HK-2 (cell line): Measurements from ENCODE around the gene ARMH4.

Experiments
- DNase-seq: peaks from one replicate; pipeline ENCODE4 v3.0.0-alpha.2; 2018; ENCODE audit not compliant: unreplicated experiment

The ARMH4 gene

DNA sequence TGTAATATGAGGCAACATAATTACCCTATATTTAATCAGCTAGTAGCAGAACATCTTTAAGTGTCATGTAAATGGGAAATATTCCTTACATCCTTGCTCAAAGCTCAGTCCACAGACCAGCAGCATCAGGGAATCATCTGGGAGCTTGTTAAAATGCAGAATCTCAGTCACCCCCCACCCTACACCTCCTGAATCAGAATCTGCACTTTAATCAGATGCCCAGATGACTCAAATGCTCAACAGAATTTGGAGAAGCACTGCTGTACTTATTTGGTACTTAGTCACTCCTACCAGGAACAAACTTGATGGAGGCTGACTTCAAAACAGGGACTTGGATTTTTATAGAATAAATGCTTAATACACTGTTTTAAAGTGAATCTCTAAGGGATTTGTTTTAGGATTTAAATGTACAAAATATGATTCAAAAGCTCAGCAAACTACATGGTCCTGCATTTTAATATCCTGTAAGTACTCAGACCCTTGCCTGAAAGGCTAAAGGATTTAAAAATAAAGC is 96.5 kb downstream of the ARMH4 start:
- no peak for DNase-seq

DNA sequence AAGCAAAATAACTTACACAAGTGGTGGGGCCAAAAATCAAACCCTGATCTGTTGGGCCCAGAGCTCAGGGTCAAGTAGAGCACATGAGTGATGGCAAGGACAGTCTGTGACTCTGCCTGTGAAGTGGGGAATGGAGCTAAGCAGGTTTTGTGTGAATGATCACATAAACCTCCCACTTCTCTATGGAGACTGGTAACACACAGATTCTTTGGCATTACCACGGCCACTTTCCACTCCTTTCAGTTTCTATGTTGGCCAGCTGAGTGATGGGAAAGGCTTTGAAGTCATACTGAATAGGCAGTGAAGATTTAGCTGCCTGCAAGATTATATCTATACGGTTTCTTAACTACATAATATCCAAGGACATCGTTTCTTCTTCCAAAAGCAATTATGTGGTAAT is 97.9 kb downstream of the ARMH4 start:
- DNase-seq, result no peak

DNA sequence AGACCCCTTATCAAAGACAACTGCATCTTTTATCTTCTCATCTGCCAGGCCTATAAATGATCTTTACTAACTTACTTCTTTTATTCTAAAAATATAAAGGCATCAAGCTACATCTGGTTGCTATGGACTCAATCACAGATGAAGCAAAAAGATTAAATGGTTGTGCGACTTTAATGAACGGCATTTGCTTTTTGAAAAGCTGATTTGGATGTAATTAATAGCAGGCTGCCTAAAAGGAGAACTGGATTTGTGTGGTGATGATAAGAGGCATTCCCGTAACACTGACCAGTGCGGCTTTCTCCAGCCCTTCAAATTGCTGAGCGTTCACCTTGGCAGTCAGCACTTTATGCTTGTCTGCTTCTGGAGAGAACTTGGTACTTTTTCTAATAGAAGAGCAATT is 103.8 kb downstream of the ARMH4 start:
- no peak for DNase-seq

DNA sequence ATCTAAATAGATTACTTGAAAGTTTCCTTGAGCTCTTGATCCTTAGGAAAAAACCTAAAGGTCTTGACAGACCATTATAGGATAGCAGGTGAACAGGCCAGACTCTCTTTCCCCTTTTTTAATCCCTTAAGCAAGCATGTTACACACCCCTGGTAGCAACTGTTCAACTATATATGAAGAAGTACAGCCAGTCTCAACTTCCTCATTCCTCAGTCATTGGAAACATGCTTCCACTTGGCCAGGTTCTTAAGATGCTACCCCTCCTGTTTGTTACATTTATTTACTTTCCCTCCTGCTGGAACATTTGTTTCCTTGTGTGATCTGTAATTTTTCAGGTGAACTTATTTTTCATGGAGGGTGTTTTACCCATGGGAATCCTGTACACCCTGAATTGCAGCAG is 124.1 kb downstream of the ARMH4 start:
- no peak for DNase-seq

DNA sequence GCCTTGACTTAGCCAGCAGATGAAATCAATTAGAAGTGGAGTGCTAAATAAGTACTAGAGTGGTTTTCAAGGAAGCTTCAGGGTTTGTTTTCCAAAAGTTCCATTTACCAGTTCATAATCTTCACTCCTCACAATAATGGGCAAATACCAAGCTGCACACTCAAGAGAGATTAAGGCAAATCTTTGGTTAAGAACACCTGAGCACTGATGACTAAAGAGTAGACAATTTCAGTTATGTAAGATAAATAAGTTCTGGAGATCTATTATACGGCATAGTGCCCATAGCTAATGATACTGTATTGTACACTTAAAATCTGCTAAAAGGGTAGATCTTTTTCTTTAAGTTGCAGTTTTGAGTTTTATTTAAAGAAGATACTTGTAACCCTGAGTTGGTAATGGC is 125.0 kb downstream of the ARMH4 start:
- DNase-seq, result no peak

DNA sequence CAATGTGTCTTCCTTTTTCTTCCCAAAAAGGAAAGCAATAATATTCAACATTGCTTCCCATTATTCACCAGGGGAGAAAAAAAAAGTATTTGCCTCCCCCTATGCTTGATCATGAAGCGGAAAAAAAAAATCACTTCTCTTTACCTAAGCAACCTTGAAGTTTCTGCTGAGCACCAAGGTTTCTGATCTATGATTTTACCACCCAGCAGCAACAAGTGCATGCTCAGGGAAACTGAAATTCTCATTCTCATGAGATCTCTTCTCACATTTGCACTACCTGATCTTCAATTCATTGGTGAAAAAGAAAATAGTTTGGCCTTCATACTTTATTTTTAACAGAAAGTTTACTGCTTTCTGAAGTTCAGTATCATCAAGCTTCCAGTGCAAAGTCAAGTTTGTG is 125.8 kb downstream of the ARMH4 start:
- no peak for DNase-seq

DNA sequence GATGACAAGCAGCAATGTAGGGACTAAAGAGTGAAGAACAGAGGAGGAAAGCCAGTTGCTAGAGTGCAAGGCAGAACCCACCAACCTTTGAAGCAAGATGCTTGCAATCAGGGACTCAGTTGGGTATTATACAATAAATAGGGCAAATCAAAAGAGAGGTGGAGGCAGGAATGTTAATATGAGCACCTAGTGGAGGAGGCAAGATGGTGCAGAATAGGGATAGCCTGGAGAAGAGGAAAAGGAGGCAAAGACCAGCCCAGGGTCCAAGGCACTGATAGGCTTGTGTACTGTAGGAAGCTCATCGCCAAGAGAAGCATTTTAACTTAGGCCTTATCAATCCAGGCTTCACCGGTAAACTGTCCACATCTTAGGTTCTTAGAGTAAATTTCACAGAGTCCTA is 137.2 kb downstream of the ARMH4 start:
- DNase-seq, result no peak

DNA sequence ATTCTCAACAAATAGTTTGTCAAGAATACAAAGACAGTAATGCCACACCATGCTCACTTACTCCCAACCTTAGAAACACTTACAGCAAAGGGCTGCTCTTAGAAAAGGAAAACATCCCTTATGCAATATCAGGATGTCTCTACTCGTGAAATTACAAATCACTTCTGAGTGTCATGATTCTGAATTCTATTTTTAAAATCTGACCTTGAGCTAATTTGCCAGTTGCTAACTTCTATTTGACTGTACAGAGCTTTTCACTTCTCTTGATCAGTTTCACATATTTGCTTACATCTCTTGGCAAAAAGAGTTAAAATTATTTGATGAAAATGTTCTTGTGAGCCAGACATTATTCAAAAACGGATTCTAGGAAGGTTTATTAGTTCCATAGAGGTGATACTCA is 149.4 kb downstream of the ARMH4 start:
- DNase-seq, result no peak

DNA sequence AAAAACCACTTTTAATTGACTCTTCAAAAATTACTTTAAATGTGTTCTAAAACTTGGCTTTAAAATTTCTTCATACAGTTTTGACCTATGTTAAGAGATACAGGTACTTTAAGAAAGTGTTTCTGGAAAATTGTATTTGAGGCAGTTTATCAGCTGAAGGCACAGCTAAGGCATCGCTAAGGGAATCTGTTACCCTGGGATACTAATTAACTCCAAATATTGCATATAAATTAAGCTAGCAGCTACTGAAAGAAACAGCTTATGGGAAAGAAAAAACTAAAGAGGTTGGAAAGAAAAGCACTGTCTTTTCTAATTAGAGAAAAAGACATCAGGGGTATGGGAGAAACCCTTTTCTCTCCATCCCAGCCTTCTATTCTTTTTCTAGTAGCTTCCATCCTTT is 152.0 kb downstream of the ARMH4 start:
- no peak for DNase-seq

DNA sequence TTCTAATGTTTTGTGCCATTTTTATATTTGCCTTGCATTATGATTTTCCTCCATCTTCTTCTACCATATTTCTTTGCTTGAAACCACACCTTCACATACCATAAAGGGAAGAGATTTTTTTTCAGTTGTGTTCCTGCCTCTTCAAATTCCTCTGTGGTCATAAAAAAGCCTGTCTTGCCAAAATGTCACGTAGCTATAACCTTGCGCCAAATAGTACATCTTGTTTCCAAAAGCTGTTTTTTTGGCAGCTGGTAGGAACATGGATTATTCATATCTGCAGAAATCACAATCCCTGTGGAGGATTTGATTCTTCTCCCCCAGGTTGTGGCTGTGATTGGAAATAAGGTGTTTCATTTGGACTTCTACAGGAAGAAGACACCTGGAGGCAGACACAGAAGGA is 152.5 kb downstream of the ARMH4 start:
- DNase-seq, result no peak

DNA sequence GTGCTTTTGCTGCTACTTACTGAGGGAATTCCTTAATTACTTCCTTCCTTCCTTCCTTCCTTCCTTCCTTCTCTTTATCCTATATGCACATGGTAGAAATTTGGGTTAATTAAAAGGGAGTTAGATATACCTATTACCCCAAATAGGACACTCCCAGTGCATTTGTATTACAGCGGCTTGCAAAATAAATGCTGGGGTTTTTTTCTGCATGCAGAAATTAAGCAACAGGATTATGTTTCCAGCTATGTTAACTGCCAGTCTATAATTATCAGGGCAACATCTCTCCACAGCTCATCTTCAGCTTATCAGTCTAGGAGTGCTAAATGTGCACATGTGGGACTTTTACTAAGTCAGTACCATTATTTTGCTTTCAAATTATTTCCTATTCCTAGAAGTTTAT is 153.2 kb downstream of the ARMH4 start:
- DNase-seq, result no peak

DNA sequence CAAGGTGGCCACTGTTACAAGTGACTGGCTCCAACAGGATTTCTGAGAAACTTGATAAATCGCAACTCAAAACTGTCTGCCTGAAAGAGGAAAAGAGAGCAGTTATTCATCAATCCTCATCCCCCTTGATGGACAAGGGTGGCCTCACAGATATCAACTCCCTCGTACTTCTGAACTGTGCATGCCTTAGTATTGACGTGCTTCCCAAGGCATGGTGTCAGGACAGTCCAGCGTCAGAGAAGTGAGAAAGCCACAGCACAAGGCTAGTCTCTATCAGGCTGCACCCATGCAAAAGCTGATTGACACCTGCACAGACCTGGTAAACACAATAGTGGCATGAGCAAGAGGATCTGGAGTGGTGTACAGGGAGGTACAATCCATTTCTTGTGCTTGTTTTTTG is 160.7 kb downstream of the ARMH4 start:
- no peak for DNase-seq

DNA sequence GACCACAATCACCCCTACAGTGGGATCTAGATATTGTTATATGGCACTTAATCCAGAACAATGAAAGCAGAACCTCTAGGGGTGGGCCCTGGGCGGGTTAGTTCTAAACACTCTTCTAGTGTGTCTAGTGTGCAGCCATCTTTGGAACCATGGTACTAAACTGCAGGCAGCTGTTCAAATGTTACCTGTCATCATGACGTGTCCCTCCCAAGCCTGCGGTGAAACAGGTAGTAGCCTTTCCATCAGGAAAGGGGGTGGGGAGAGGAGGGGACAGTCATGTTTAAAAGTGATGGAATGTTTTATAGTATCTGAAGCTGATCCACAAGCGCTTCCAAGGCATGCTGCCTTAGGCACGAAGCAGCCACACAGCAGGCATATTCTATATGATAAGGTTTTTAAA is 163.6 kb downstream of the ARMH4 start:
- DNase-seq, result no peak

DNA sequence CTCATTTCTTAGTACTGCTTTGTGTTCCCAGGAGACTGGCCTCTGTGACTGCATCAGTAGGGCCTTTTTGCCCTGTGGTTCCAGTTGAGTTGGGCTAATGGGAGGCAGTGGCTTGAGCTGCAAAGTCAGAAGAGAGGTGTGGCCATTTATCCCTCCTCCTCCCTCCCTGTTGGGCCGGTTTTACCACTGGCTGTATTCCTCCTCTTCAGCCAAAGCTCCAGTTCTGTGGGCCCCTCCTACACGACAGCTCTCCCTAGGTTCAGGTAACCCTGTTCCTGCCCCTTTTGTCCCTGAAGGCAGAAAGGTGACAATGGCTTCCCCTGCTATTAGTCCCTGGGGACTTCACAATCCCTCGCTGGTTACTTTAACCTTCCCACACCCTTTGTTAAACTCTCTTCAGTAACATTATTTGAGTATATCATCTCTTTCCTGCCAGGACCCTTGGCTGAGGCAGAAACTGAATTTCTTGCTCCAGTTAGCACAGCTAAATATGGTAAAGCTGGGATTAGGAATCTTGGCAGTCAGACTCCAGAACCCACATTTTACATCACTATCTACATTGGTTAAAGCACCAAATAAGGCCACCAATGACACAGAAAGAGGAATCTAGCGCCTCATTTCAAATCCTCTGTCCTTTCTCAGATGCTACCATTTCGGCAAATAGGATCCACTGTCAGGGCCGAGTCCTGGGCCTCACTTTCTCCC is 164.3 kb downstream of the ARMH4 start:
- DNase-seq, result no peak

DNA sequence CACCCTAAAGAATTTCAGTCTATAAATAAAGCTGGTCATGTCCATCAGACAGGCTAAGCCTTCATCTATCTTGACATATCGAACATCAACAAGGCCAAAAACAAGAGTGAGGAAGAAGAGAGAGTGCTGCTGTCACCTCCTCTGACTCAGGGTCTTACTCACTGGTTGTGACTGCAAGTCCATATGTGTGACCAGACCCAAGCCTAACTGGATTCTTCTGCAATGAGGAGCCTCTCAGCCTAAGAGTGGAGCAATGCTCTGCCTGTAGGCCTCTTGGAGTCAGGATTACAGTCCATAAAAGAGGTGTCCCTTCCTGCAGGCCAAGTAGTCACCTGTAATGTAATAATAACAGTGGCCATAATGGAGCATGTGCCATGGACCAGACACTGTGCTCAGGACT is 165.0 kb downstream of the ARMH4 start:
- no peak for DNase-seq

DNA sequence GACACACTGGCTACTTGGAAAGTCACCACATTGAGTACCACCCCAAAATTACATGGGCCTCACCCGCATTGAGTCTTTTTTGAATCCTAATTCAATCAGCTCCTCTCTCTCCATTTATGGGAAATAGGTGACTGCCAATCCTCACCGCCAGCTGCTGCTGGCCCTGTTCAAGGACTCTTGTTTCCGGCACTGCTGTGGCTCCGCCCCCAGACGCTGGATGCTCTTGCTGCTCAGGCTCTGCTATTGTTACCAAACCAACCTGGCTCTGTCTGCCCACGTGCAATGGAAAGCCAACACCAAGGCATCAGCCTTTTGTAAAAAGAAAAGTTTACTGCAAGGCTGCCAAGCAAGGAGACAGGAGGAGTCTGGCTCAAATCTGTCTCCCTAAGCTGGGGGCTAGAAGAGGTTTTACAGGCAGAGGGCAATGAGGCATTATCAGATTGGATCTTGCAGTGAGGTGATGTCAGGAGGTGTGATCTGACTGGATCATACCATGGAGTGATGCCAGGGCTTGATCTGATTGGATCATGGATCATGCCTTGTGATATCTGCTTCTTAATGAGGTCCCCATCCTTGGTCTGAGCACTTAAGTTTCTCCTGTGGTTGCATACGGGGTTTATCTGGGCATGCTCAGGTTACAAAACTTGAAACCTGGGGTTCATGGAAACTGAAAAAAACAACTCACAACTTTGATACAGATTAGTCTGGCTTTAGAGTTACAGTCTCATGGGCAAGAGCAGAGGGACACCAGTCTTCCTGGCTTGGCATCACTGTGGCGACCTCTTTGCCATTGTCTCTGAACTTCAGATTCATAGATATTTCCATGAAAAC is 169.0 kb downstream of the ARMH4 start:
- DNase-seq, result no peak

DNA sequence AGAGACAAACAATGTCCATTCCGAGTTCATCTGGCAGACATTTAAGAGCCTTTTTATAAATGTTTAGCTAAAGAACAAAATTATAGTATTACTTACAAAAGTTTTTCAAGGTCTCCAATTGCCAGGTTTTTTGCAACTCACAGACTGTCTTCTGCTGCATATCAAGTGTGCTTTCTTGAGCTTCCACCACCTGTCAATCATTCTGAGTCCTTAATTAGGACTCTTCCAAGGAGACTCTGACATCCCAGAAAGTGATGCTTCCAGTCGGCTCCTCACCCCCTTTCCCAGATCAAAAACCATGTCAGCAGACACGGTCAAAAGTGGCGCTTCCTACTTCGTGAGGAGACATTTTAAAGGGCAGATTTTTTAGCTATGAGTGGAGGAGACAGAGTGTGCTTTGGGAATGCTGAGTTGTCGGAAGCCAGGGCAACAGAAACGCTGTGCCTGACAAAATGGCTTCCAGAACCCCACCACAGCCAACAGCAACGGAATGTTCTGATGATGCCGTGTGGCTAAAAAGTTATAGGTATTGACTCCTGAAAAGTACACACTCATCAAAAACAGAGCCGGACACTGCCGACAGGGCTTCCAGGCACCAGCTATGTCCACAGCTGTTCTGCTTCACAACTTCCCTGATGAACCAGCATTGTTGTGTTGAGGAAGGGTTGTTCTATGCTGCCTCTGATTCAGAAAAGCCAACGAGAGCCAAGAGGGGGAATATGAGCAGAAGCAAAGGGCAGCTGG is 170.0 kb downstream of the ARMH4 start:
- no peak for DNase-seq

DNA sequence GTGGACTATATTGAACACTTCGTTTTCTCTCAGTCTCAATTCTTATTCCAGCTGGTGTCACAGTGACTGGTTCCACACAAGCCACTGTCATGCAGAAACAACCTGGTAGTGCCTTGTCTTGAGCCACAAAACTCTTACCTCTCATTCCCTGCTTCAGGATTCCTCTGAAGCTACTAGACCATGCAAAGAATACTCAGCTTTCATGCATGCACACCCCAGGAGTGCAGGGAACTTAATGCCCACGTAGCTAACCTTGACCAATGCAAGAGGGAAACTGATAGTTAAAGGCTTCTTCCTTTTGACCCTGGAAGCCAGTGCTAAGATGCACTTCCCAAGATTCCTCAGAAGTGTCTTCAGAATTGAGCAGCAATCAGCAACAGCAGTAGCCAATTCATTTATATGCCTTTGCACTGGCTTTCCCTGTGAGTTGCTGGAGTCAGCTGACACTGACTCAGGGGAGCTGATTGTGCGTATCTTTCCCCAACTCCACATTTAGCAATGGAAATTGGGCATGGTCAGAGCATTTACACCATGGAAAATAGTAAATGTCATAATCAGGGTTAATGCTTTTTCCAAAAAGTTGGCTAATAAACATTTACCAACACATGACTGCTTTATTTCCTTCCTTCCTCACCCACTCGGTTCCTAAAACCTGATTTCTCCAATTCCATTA is 172.5 kb downstream of the ARMH4 start:
- DNase-seq, result no peak

DNA sequence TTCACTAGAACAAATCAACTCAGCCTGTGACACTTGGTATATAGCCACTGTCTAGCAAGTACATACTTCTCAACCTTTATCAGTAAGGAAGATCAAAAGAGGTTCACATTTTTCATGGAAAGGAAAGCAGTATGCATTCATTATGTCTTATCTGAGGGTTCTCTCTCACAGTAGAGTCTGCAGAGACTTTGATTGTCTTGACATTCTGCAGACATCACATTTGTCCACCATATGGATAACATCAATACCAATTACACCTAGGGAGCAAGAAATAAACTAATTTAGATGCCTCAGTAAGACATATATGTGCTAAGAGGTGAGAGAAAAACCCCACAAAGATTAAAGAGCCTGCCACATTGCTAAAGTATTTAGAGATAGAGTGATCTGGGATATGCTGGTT is 175.3 kb downstream of the ARMH4 start:
- DNase-seq, result no peak

DNA sequence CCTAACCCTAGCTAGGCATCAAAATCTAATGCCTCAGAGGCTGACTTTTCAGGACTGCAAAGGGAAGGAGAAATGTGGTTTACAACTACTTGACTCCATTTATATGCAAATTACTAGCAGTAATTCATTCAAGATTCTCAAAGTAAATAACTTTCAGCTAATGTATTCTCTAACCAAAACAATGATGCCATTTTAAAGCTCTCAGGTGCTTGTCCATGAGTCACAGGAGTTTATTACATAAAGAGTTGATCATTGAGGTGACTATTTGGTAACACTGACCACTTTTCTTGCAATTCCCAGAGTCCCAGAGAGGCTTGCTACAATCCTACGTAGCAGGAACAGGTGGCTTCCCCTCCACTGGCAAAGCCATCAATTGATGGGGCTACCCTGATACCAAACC is 177.1 kb downstream of the ARMH4 start:
- no peak for DNase-seq

DNA sequence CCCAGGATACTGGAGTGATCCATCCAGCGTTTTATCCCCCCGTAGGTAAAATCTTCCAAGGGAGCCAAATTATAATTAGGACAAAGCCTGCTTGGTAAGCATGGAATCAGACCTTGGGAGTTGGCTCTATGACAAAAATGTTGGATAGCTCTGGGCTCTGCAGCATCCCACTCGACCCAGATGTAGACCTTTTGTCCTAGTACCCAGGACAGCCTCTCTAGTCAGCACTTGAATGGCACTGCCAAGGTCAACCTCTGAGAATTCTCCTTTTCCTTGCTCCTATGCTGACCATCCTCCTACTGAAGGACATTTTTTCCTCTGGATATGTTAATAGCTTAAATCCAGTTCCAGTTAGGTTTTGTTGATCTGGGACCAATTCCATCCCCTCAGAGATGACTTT is 181.4 kb downstream of the ARMH4 start:
- DNase-seq, result no peak

DNA sequence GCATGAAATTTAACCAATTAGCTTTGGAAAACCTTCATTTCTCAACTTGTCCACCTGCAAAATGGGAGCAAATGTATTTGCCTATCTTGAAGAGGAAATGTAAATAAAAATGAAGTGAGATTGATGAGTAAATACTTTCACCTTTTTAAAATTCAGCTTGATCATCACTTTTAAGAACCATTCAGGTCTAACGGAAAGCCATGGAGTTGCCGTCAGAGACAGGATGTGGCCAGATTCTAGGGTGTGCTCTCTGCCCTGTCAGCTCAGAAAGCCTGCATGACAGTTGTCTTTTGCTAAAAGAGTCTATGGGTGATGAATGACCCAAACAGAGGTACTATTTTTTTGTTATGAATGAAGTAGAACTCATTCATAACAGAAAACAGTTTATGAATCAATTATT is 181.8 kb downstream of the ARMH4 start:
- DNase-seq, result no peak
